ENCODE results near the gene BZW1.

BZW1 gene

DNA sequence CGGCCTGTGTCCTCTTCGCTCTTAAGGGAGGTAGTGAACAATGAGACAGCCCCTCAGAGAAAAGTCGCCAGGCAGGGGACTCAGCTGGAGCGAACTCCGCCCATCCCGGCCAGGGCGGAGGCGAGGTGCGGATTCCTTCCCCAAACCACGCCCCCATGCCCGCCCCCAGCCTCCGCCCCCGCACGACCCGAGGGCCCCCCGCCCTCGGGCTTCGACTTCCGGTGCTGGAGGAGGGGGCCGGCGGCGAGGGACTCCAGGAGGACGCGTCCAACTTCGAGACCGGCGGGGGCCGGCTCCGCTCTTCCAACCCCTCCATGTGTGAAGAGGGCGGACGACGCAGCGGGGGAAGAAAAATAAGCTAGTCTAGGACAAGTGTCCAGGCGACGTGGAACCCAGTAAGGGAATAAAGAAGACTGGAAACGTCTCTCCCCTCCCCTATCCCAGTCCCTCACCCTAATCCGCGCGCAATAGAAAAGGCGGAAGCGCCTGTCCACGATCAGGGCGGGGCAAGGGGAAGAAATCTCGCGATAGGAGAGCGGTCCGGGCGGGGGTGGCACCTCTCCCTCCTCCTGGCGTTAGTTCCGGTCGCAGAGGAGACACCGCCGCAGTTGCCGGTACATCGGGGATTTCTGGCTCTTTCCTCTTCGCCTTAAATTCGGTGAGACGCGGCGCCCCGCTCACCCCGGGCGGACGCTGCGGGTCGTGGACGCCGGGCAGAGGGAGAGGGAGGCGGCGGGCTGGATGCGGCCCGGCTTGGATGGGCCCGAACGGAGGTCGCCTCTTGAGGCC lies at the start of gene BZW1:
Gene BZW1, plus strand, starts transcription at position 578 of the 789 bp plus-strand sequence. CDS start 1,308 bp downstream, outside the sequence.
- peak; percentile 82 for DNase-seq

DNA sequence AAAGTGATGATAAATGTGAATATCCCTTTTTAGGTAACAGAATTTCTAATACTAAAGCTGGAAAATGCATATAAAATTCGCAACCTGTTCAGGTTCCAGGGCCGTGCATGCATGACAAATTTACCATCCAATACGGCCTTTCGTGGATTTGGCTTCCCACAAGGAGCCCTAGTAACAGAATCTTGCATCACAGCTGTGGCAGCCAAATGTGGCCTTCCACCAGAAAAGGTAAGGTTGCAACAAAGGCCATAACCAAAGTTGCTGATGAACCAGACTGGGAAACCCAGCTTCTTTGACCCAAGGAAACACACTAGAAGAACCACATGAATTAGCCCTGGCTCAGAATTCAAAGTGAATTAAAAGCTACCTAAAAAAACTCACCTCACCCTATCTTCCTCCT lies 49.6 kb upstream of the BZW1 start:
- no peak for DNase-seq

DNA sequence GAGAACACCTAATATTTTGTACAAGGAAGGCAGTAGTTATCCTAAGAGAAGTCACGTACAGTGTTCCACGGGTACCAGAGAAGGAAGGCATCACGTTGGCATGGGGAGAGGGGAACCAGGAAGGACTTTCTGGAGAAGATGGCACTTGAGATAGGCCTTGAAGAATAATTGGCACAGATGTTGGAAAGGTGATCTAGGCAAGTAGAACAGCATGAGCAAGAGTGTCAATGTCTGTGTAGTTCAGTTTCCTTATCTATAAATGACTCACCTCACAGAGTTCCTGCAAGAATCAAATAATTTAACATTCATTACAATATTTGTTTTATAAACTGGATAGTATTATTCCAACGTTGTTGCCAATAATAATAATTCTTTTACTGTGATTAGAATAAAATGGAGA lies 48.3 kb upstream of the BZW1 start:
- no peak for DNase-seq

- no peak for DNase-seq
Measured at GRCh38 chr2:200765139-200765951, 46.4 kb upstream of the BZW1 start.

- no peak for DNase-seq
Measured at GRCh38 chr2:200765995-200766660, 45.6 kb upstream of the BZW1 start.

DNA sequence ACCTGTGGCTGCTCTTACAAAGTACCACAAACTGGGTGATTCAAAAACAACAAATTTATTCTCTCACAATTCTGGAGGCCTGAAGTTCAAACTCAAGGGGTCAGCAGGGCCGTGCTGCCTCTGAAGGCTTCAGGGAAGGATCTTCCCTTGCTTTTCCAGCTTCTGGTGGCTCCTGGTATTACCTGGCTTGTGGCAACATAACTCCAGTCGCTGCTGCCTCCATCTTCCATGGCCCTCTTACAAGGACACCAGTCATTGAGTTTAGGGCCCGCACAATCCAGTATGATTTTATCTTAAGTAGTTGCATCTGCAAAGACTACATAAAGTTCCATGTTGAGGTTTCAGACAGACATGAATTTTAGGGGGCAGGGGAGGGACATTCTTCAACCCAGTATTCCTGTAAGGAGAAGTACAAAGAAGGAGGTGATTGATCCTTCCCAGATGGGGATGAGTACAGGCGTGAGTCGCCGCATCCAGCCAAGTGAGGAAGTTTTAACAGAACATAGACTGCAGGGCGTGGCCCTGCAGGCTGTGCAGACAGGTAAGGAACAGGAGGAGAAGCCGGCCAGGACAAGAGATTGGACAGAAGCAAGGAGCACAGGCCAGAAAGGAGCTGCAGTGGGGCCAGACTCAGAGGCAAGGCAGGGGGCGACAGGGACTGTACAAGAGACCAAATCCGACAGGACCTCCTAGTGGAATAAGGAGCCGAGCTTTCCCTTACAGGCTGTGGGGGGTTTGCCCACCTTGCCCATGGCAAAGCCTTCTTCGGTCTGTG lies 44.4 kb upstream of the BZW1 start:
- no peak for DNase-seq

GRCh38 chr2:200770847-200771246 lies 40.9 kb upstream of the BZW1 start:
- no peak for DNase-seq

DNA sequence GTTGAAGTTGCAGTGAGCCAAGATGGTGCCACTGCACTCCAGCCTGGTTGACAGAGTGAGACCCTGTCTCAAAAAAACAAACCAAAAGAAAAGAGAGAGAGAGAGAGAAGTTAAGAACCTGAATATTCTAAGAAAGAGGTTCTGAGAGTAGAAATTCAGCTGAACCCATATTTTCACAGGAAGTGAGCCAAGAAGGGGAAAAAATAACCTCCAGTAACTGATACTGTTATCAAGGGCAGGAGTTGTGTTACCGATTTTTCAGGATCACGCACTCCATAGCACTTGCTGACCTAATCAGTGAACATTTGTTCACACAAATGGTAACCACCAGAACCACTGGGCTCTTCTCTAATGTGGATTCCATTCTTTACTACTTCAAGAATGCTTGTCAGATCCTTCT lies 39.1 kb upstream of the BZW1 start:
- no peak for DNase-seq

DNA sequence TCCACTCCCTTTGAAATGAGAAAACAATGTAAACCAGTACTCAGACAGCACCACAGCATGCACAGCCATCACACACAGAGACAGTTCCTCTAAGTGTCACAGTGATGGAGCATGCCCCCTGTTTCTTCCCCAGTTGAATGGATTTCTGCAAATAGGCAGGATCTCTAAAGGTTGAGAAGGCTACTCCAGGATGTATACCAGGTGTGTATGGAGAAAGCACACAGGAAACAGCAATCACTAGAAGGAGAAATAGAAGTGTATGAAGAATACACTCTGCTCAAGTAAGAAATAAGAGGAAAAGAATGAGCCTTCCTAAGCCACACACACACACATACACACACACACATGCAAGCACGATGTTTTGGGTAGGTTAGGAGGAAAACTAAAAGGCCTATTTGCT lies 38.6 kb upstream of the BZW1 start:
- no peak for DNase-seq

- DNase-seq, result no peak
Measured at GRCh38 chr2:200774920-200775319, 36.8 kb upstream of the BZW1 start.

DNA sequence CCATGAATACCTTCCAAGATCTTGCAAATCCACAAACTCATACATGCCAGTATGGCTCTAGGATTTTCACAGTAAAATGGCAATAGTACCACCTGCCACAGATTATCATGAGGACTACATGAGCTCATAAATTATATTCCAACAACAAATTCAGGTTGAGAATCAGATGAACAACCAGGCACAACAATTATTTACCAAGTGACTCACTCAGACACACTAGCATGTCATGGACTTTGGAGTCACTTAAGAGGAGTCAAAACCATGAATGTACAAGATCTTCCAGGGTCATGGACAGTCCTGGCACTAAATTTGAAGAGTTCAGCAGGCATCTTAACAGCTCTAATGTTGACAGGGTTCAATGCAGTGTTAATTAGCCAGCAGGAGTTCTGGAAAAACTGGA lies 34.4 kb upstream of the BZW1 start:
- DNase-seq, result no peak

DNA sequence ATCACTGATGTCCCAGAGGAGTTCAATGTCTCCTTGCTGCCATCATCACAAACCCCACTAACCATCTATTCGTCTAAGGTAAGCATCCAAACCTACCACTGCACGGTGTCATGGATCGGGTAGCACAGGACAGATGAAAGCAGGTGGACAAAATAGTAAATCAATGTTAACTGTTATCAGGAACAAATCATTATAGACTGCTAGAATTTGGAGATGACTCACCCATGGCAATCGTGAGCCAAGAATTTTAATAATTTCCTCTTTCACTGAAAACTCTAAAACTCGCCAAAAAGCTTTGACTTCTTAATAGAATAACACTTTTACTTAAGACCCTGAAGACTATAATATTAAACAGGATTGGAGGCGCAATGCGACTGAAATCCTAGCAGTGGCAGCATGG lies 33.7 kb upstream of the BZW1 start:
- no peak for DNase-seq

DNA sequence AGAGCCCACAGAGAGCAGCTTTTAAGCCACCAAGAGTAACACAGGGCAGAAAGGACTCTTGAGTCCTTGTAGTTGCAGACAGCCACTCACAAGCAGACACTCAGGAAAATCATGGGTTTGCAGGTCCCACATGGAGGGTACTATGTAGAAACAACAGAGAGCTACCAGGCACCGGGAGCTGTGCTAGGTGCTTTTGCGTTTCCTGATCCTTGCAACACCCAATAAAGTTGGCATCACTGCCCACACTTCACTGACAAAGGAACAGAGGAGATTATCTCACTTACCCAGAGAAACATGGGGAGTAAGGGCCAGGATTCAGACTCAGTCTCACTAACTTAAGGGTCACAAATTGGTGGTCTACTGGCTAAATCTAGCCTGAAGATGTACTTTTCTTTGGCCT lies 32.5 kb upstream of the BZW1 start:
- DNase-seq, result no peak

GRCh38 chr2:200781616-200782015 lies 30.1 kb upstream of the BZW1 start:
- DNase-seq, result no peak

DNA sequence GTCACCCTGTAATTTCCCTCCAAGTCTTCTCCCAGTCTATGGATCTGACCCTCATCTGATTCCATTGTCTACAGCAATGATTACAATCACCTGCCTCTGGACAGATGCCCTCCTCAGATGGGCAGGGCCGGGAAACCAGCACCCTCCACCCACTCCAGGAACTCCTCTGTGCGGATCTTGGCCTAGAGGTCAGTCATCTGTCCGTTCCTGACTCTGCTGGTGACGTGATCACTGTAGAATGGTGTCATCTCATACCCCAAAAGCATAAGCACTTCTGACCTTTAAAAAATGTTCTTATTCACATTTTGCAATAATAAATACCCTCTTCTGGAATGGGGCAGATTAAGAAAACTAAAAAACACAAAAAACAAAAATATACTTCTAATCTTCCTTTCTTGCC lies 29.5 kb upstream of the BZW1 start:
- no peak for DNase-seq

DNA sequence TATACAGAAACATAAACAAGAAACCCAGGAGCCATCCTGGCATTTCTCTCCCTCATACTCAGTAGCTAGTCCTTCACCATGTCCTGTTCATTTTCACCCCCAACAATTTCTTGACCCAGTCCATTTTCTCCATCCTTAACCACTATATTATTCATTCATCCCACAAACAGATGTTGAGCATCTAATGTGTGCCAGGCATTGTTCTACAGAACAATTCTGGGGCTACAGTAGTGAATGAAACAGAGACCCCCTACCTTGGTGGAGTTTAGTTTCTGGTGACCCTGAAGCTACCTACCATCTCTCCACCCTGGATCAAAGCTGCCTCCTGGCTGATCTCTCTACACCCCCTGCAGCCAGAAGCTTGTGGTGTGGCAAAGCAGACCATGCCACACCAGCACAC lies 27.5 kb upstream of the BZW1 start:
- no peak for DNase-seq

DNA sequence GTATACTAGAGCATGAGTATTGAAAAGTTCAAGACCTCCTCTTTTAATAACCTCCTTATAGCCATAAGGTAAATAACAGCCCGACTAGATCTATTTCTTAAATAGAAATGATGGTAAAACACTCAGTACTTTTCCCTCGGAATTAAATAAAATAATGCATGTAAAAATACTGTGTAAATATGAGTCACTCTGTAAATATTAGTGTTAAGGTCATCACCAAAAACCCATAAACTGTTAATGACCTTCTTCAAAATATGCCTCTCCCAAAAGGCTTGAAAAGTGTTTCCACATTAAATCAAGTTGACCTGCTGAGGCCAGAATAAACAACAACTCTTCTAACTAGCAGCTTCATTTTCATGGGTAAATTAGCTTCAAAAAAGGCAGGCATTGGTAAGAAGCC lies 25.3 kb upstream of the BZW1 start:
- no peak for DNase-seq

GRCh38 chr2:200786826-200787225 lies 24.9 kb upstream of the BZW1 start:
- DNase-seq, result no peak

GRCh38 chr2:200787351-200788120 lies 24.2 kb upstream of the BZW1 start:
- DNase-seq, result no peak

DNA sequence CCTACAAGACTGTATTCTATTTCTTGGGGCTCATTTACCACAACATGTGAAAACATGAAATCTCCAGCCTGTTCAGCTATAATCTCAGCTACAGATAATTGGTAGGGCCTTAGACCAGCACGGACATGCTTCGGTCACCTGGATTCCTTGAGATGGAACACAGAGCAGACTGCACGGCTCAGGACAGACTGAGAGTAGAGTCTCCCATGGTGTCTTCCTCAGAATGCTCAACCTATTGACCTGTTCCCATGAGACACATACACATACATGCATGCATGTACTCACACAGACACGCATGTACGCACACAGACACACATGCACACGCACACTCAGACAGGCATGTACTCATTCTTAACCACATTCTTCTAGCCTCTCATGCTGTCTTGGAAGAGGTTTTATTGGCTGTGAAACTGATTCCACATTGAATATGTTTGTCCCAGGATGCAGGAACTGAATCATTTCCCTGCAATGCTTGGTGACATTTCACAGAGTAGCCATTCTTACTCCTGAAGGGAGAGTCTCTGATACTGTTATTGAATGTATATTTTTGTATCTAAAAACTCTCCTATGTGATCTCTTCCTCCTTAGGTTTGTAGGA lies 23.5 kb upstream of the BZW1 start:
- DNase-seq, result no peak

- DNase-seq, result no peak
Measured at GRCh38 chr2:200790185-200790584, 21.5 kb upstream of the BZW1 start.

GRCh38 chr2:200791905-200792304 lies 19.8 kb upstream of the BZW1 start:
- DNase-seq, result no peak

All from NCI-H2029 treated with DMSO at 0.1 percent for 48 hours (cell line).